ENCODE data around the gene RBCK1.

DNA sequence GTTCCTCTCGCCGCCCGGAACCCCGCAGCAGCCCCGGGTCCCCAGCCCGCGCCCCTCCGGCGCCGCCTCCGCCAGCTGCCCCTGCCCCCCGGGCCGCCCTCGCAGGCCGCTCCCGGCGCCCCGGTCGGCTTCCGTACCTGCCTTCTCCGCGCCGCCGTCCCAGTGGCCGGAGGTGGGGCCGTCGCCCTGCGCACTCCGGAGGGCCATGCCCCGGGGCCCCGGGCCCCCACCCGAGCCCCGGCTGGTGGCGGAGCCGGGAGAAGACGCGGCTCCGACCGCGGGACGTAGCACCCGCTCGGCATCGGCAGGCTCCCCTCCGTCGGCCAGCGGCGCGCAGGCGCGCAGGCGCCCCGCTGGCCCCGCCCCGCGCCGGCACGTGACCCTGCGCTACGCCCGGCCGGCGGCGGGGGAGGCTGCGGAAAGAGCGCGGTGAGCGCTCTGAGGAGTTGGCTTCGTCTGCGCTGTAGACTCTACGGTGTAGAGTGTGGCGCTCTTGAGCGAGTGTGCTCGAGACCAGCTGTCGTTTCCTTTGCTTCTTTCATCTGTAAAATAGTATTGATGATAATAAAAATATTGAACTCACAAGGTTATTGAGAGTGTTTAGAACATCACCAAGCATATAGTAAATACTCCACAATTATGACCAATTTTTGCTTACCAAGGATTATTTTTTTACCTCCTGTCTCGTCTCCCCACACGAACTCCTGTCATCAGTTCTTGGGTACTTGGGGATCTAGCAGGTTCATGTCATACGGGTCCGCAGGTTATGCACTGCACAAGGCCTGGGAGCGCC is 54.3 kb downstream of the RBCK1 start, which contains the start of gene TBC1D20:
- no peak for TF ChIP-seq EP300 (IDR thresholded peaks at IDR 0.05)
- peak; percentile 73 for TF ChIP-seq POLR2A (IDR thresholded peaks at IDR 0.05)

Measured in ovary (tissue), 1 donor.